Globus pallidus (tissue), 1 donor: ENCODE measurements around the gene SCFD1.
"Not testable (repeated sequence)": the region's sequence is repeated elsewhere in the genome, so short reads cannot be mapped to it uniquely, and the experiment has no call there.

ENCODE experiments used
- DNase-seq: peaks from one replicate; pipeline ENCODE4 v3.0.0-alpha.2; 2015; ENCODE audit warnings: low spot score

The SCFD1 gene, protein sequence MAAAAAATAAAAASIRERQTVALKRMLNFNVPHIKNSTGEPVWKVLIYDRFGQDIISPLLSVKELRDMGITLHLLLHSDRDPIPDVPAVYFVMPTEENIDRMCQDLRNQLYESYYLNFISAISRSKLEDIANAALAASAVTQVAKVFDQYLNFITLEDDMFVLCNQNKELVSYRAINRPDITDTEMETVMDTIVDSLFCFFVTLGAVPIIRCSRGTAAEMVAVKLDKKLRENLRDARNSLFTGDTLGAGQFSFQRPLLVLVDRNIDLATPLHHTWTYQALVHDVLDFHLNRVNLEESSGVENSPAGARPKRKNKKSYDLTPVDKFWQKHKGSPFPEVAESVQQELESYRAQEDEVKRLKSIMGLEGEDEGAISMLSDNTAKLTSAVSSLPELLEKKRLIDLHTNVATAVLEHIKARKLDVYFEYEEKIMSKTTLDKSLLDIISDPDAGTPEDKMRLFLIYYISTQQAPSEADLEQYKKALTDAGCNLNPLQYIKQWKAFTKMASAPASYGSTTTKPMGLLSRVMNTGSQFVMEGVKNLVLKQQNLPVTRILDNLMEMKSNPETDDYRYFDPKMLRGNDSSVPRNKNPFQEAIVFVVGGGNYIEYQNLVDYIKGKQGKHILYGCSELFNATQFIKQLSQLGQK

DNA sequence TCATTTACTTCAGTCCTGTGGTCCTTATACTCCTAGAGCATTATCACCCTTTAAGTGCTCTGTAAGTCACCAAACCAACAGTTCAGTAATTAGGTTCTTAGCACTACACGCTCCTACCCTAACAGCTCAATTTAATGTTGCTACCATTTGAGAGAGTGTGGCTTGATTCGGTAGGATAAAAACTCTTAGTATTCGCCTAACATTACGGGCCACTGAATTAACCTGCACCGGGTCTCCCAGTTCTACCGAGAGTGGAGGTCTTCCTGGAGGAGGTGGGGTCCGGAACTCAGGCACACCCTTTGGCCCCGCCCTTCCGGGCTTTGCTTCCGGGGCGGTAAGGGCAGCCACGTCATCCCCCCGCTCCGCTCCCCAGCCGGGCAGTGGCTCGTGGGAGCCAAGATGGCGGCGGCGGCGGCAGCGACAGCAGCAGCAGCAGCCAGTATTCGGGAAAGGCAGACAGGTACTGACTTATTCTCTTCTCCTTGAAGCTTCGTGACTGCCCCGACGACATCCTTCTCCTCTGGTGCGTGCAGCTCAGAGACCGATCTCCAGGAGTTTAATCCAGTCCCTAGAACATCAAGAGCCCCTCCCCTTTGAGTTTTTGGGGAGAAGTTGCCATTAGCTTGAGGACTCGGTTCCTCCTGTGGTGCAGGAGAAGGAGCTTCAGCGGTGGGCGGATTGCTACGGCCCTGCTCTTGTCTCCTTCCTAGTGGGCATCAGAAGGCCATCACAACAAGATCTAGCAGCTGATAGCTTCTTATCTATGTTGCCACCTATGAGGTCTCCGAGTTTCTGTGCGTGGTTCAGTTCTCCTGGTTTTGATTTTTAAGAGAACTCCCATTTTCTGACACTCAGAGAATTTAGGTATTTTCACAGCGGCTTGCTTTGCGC lies at the start of gene SCFD1:
SCFD1 (plus strand) TSS at position 380 of the 891 bp plus-strand sequence; CDS start at position 400, 20 bp downstream.
- DNase-seq = peak; percentile 93

DNA sequence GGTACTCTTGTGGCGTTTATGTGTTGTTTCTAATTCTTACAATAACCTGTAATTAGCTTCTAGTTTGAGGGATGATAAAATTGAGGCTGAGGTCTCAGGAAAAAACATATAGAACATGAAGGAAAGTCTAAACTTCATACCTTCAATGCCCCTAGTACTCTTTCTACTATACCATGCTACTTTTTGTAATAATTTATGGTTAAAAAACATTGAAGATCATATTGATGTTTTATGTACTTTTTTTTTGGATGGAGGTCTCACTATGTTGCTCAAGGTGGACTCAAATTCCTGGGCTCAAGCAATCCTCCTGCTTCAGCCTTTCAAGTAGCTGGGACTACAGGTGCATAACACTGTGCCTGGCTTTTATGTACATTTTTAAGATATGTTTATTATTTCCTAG lies 49.3 kb upstream of the SCFD1 start:
- no peak for DNase-seq

DNA sequence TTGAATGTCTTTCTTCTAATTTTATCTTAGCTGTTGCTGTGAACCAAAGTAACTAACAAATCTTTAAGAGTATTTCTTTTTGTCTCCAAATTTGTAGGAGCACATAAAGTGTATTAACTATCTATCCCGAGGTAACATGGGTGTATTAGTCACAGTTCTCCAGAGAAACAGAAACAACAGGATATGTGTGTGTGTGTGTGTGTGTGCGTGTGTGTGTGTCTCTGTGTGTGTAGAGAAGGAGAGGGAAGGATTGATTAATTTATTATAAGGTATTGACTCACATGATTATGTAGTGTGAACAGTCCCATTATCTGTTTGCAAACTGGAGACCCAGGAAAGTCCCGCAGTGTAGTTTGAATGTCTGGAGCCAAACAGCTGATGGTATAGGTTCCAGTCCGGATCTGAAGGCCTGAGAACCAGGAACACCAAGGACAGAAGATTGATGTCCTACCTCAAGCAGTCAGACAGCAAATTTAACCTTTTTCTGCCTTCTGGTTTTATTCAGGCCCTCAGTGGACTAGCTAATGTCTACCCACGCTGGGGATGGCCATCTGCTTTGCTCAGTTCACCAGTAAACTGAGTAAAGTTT lies 48.8 kb upstream of the SCFD1 start:
- no peak for DNase-seq

DNA sequence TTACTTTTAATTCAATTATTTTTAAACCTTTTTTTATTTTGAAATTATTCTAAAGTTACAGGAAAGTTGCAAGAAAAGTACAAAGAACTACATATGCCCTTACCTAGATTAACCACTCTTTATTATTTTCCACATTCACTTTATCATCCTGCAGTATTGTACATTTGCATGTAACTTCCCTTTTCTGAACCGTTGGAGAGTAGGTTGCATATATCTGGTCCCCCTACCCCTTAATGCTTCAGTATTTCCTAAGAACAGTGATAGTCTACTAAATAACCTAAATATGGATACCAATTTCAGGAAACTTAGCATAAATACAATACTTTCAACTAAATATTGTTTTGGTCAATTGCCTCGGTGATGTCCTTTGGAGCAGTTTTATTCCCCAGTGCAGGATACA lies 48.2 kb upstream of the SCFD1 start:
- DNase-seq = no peak

DNA sequence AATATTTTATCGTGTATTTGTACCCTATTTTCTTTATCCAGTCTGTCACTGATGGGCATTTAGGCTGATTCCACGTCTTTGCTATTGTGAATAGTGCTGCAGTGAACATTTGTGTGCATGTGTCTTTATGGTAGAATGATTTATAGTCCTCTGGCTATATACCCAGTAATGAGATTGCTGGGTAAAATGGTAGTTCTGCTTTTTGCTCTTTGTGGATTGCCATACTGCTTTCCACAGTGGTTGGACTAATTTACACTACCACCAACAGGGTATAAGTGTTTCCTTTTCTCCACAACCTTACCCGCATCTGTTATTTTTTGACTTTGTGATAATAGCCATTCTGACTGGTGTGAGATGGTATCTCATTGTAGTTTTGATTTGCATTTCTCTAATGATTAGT lies 47.3 kb upstream of the SCFD1 start:
- DNase-seq = not testable (repeated sequence)

DNA sequence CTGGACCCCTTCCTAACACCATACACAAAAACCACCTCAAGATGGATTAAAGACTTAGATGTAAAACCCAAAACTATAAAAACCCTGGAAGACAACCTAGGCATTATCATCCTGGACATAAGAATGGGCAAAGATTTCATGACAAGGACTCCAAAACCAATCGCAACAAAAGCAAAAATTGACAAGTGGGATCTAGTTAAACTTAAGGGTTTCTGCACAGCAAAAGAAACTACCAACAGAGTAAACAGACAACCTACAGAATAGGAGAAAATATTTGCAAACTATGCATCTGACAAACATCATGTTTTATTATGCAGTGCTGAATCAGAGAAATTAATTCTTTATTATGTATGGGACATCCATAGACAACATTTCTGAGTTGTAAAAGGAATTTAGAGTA lies 45.8 kb upstream of the SCFD1 start:
- DNase-seq = not testable (repeated sequence)

DNA sequence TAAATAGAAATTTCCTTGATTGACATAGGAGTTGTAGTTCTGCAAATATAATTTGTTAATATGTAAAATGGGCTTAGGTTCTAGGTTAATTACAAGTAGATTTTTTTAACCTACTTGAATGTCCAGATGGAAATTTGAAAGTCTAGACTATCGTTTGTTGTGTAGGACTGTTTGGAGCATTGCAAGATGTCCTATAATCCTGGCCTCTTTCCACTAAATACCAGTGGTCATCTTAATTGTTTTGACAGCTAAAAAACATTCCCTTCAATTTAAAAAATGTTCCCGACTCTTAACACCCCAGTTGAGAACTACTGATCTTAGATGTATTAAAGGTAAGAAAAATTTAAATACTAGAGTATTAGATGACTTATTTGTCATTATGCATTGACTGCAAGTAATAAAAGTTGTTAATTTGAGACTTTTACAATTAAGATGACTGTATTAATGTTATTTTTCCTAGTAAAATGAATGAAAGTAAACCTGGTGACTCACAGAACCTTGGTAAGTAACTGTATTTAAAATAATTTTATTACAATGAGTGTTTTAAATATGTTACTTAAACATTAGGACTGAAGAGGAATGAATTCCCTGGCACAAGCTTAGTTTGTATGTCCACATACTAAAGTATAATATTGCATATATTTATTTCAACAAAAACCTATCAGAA lies 41.4 kb upstream of the SCFD1 start:
- DNase-seq = no peak

DNA sequence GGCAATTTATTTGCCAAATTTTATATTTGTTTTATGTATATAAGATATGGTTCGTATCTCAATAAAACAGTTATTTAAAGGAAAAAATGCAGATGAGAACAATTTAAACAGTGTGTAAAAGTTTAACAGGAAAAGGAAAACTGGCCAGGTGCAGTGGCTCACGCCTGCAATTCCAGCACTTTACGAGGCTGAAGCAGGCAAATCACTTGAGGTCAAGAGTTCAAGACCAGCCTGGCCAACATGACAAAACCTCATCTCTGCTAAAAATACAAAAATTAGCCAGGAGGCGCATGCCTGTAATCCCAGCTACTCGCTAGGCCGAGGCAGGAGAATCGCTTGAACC lies 40.9 kb upstream of the SCFD1 start:
- DNase-seq = no peak

DNA sequence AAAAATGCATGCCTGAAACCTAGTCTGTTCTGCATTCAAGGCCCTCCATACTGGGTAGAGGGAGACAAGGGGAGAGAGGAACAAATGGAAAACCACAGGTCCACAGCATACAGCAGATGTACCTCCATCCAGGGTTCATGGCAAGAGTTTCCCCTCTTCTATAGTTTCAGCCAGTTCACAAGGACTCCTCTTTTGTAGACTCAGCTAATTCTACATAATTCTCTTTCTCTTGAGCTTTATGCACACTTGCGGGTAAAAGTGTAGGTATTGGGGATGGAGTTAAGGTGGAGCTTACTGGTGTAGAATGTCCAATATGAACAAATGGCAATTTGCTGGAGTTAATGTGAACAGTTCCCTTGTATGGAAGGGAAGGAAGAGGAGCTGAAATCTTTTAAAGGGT lies 39.7 kb upstream of the SCFD1 start:
- DNase-seq = no peak

DNA sequence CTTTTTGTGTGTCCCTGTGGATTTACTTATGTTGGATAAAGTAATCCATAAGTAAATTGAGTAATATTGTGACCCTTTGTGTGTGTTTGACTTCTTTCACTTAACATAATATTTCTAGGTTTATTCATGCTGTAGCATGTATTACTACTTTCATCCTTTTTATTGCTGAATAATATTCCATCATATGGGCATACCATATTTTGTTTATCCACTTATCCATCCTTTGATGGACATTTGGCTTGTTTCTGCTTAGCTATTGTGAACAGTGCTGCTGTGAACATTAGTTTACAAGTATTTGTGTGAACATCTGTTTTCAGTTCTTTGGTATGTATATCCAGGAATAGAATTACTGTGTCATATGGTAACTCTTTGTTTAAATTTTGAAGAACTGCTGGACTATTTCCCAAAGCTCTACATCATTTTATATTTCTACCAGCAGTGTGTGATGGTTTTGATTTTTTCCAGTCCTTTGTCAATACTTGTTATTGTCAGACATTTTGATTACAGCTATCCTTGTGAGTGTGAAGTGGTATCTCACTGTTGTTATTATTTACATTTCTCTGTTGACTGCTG lies 38.0 kb upstream of the SCFD1 start:
- DNase-seq = no peak

DNA sequence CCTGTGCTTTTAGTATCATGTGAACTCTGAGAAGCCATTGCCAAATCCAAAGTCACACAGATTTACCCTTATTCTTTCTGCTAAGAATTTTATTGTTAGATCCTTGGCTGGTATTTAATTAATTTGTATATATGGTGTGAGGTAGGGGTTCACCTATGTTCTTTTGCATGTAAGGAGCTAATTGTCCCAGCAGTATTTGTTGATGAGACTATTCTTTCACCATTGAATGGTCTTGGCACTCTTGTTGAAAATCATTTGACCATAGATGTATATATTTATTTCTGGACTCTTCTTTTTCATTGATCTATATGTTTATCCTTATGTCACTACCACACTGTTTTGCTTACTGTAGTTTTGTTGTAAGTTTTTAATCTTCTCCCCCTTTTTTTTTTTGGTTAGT lies 36.9 kb upstream of the SCFD1 start:
- no peak for DNase-seq

DNA sequence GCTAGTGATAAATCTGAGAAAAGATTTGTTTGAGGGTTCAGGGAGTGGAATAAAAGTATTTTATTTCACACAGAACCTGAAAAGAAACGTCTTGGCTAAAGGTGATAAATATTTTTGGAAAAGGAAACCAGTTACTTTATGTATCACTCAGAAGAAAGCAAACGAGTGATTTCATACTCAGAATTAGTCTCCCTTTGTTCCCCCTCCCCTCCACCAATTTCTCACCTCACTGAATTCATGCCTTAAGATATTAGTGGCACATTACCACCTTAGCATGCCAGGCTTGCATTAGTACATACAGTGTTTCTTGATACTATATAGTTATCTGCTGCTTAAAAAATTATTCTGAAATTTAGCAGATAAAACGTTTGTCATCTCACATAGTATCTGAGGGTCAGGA lies 35.0 kb upstream of the SCFD1 start:
- no peak for DNase-seq

DNA sequence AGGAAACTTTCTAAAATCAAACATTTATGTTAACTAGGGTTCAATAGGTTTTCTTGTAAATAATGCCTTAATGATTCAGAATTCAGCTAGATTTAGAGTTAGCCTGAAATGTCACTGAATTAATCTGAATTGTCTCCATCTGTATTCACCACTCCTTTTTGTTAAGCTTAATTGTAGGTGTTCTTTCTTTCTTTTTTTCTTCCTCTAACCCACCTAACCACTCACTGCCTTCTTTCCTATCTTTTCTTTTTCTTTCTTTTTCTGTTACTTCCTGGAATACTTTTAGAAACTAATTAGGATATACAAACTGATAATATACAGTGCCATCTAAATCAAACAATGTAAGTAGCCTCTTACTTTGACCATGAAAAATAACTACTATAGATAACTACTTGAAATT lies 33.2 kb upstream of the SCFD1 start:
- DNase-seq = no peak

DNA sequence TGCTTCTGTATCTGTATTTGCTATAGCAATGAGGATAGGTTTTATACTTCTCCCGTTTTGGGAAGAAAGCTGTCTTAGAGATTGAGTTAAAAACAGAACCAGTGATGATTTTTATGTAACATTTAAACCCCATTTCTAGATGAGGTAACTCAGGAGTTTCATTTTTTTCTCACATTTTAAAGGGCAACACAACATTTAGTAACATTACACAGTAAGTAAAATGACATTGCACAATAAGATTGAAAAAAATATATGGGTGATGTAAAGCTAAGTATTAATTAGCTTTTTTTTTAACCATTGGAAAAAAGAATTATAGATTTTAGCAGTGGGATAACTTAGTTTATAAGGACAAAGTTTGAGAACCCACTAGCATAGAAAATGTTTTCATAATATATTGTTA lies 25.2 kb upstream of the SCFD1 start:
- no peak for DNase-seq

DNA sequence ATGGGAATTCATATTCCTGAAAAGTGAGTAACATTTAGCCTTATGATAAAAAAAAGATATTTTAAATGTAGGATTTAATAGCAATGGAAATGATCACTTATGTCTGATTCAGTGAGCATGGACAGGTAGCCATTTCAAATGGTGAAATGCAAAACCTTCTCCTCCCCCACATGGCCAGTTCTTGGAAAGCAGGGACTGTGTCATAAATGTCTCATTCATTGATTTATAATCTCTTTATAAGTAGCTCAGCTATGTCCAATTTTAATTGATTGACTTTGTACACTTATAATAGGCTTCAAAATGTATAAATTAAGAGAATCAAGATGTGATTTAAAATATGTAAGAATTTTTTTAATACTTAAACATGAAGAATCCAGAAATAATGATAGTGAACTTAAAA lies 24.6 kb upstream of the SCFD1 start:
- DNase-seq = no peak

DNA sequence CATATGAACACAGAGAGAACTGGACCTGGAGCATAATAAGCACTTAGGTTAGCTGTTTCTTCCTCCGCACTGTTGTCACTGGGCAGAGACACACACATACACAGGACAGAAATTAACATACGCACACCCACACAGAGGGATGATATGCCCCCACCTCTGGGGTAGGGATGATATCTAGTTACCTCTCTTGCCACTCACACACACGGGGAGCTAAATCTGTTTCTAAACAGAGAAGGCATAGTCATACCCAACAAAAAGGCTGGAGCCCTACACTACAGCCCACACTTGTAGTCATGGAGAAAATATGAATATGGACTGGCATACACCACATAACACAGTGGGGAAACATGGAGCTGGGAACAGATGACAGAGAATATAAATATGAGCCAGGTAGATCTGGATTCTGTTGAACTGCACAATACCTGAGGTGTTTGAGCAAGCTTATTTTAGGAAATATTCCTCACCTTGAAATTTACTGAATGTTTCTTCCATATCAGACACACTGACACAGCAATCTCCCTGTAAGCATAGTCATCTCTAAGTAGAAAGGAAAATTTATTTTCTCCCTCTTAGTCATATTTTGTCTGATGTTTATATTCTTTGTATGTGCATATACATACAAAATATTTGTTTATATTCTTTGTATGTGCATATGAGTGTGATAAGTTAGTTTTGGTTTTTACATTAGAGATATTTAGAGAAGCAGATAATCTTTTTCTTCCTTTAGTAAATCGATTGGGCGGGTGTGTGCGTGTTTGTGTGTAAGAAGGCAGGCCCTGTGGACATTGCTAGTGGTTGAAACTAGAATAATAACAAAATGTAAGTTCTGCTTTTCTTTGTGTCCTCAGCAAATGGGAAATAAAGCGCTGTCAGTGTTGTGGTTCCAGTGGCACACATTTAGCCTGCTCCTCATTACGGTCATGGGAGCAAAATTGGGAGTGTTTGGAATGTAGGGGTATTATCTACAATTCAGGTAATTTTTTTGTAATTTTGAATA lies 20.9 kb upstream of the SCFD1 start:
- DNase-seq = no peak

DNA sequence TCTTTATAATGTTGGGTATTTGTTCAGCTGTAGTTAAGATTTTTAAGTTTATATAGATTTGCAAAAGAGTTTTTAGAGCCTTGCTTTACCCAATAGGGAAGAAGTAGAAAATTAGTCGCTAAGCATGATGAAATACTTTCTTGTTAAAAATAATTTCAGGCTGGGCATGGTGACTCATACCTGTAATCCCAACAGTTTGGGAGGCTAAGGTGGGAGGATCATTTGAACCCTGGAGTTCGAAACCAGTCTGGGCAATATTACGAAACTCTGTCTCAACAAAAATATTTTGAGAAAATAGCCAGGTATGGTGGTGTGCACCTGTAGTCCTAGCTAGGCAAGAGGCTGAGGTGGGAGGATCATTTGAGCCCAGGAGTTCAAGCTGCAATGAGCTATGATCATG lies 18.7 kb upstream of the SCFD1 start:
- no peak for DNase-seq

DNA sequence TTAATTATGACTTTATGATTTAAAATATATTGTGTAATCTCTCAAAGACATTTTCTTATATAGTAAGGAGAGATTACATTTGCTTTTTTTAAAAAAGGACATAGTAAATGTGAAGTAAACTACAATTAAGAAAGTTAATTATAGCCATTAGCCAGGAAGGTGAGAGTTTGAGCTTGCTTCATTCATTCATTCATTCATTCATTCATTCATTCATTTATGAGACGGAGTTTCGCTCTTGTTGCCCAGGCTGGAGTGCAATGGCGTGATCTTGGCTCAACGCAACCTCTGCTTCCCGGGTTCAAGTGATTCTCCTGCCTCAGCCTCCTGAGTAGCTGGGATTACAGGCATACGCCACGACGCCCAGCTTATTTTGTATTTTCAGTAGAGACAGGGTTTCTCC lies 17.4 kb upstream of the SCFD1 start:
- DNase-seq = not testable (repeated sequence)

DNA sequence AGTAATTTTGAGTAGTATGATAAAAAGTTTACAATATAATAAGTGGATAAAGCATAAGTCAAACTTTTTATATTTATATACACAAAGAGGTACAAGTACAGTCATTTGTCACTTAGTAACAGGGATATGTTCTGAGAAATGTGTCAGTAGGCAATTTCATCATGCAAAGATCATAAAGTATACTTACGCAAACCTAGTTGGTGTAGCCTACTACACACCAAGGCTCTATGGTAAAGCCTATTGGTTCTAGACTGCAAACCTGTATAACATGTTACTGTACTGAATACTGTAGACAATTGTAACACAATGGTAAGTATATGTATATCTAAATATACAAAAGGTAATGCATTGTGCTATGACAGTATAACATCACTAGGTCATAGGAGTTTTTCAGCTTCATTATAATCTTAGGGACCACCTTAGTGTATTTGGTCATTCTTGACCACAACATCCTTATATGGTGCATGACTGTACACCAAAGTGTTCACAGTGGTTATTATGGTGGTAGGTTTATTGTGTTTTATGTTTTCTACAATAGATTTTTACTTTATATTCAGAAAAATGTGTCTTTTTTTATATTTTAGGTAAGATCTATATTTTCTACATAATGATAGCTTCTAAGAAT lies 14.9 kb upstream of the SCFD1 start:
- DNase-seq = no peak

DNA sequence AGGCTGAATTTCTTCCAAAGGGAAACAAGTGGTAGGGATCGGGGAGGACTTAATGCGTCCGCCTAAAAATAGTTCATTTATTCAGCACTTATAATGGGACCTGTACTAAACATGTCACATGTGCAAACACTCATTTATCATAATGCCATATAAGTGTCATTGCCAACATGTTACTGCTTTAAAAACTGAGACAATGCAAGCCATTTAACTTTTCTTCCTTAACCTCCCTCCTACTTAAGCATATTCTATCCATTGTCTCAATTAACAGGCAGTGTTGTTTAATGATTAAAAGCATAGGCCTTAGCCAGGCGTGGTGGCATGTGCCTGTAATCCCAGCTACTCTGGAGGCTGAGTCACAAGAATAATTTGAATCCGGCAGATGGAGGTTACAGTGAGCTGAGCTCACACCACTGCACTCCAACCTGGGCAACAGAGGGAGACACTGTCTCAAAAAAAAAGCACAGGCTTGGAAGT lies 13.5 kb upstream of the SCFD1 start:
- DNase-seq = no peak
